ENCODE data around the gene STK26.

GRCh38 chrX:131975851-131976250, 47.3 kb upstream of the STK26 start:
- TF ChIP-seq CTCF (IDR thresholded peaks at IDR 0.05): no peak
- no peak for TF ChIP-seq POLR2A (IDR thresholded peaks at IDR 0.05)

Data from gastroesophageal sphincter (tissue), 3 donors.